Nephron (organoid): ENCODE data around the gene AXIN1.

Experiments used
- H3K27ac Mint-ChIP-seq, 3 experiments: 2 replicates each; pipeline ENCODE4 v1.8.0; 2020; ENCODE audit warnings: mixed read lengths in 3 of 3, mild to moderate bottlenecking in 2 of 3, moderate library complexity in 1 of 3
- H3K27me3 Mint-ChIP-seq: 2 replicates; pipeline ENCODE4 v1.8.0; 2021; ENCODE audit warnings: low read depth, mild to moderate bottlenecking, moderate library complexity, mixed read lengths
- H3K36me3 Mint-ChIP-seq: 2 replicates; pipeline ENCODE4 v1.8.0; 2020; ENCODE audit warnings: low read depth, mixed read lengths
- H3K4me1 Mint-ChIP-seq: 2 replicates; pipeline ENCODE4 v1.8.0; 2020; ENCODE audit warnings: mixed read lengths
- H3K4me3 Mint-ChIP-seq, 3 experiments: 2 replicates each; pipeline ENCODE4 v1.8.0; 2020; ENCODE audit warnings: mild to moderate bottlenecking in 3 of 3, mixed read lengths in 3 of 3, moderate library complexity in 2 of 3
- H3K9me3 Mint-ChIP-seq: 2 replicates; pipeline ENCODE4 v1.8.0; 2020; ENCODE audit warnings: mixed read lengths
- CTCF ChIP-seq, 3 experiments: fragments of 200-600 bp; sonication (generic); IDR thresholded peaks; one replicate each; pipeline ENCODE4 v1.5.0; 2021; ENCODE audit warnings: antibody characterized with exemption in 3 of 3; ENCODE audit not compliant: unreplicated experiment in 3 of 3

AXIN1 gene

GRCh38 chr16:252366-253337, 99.9 kb downstream of the AXIN1 start:
- H3K4me3 Mint-ChIP-seq = no peak overlapping the region
- H3K27me3 Mint-ChIP-seq = no peaks in the 10 kb centered on the region
- peaks cover 15% of the 10 kb centered on the region for H3K4me1 Mint-ChIP-seq
- peak overlapping the region; percentile 7 to 70 (median 35) for H3K27ac Mint-ChIP-seq
- H3K36me3 Mint-ChIP-seq = peaks cover 53% of the 10 kb centered on the region
- no peak for TF ChIP-seq CTCF (IDR thresholded peaks at IDR 0.05; ENCODE audit: unreplicated experiment in 3 of 3)
- peaks cover 4% of the 10 kb centered on the region for H3K9me3 Mint-ChIP-seq

GRCh38 chr16:249431-249830, 103.1 kb downstream of the AXIN1 start:
- H3K36me3 Mint-ChIP-seq = peaks cover 27% of the 10 kb centered on the region
- no peak overlapping the region for H3K4me3 Mint-ChIP-seq
- H3K27me3 Mint-ChIP-seq = no peaks in the 10 kb centered on the region
- no peaks in the 10 kb centered on the region for H3K9me3 Mint-ChIP-seq
- H3K4me1 Mint-ChIP-seq = peaks cover 15% of the 10 kb centered on the region
- no peak for TF ChIP-seq CTCF (IDR thresholded peaks at IDR 0.05; ENCODE audit: unreplicated experiment in 3 of 3)
- no peak overlapping the region for H3K27ac Mint-ChIP-seq

GRCh38 chr16:247027-247426, 105.5 kb downstream of the AXIN1 start:
- Mint-ChIP-seq H3K36me3 (peaks cover 11% of the 10 kb centered on the region), H3K9me3 (no peaks in the 10 kb centered on the region), H3K27me3 (no peaks in the 10 kb centered on the region), H3K4me1 (peaks cover 7% of the 10 kb centered on the region), H3K4me3 (no peak overlapping the region), H3K27ac (no peak overlapping the region)
- TF ChIP-seq CTCF (IDR thresholded peaks at IDR 0.05; ENCODE audit: unreplicated experiment in 3 of 3) = no peak

- Mint-ChIP-seq H3K27ac (no peak overlapping the region), H3K36me3 (peaks cover 5% of the 10 kb centered on the region), H3K27me3 (no peaks in the 10 kb centered on the region), H3K9me3 (no peaks in the 10 kb centered on the region), H3K4me1 (peaks cover 2% of the 10 kb centered on the region), H3K4me3 (no peak overlapping the region)
- no peak for TF ChIP-seq CTCF (IDR thresholded peaks at IDR 0.05; ENCODE audit: unreplicated experiment in 3 of 3)
These were observed 107.4 kb downstream of the AXIN1 start for GRCh38 chr16:245105-245504.

GRCh38 chr16:243348-243747, 109.2 kb downstream of the AXIN1 start:
- no peak for TF ChIP-seq CTCF (IDR thresholded peaks at IDR 0.05; ENCODE audit: unreplicated experiment in 3 of 3)
- H3K9me3 Mint-ChIP-seq = no peaks in the 10 kb centered on the region
- H3K27ac Mint-ChIP-seq = no peak overlapping the region
- peaks cover 10% of the 10 kb centered on the region for H3K36me3 Mint-ChIP-seq
- H3K4me1 Mint-ChIP-seq = peaks cover 9% of the 10 kb centered on the region
- no peak overlapping the region for H3K4me3 Mint-ChIP-seq
- H3K27me3 Mint-ChIP-seq = no peaks in the 10 kb centered on the region

- TF ChIP-seq CTCF (IDR thresholded peaks at IDR 0.05; ENCODE audit: unreplicated experiment in 3 of 3) = no peak
- Mint-ChIP-seq H3K9me3 (no peaks in the 10 kb centered on the region), H3K4me1 (peaks cover 9% of the 10 kb centered on the region), H3K4me3 (no peak overlapping the region), H3K27ac (no peak overlapping the region), H3K27me3 (no peaks in the 10 kb centered on the region), H3K36me3 (peaks cover 12% of the 10 kb centered on the region)
These were observed 110.2 kb downstream of the AXIN1 start for GRCh38 chr16:242281-242680.
